Superior temporal gyrus (tissue), 1 donor: Measurements from ENCODE around the gene DTNBP1.
"Not testable (repeated sequence)": the region's sequence is repeated elsewhere in the genome, so short reads cannot be mapped to it uniquely, and the experiment has no call there.

ENCODE experiments used
- DNase-seq: peaks from one replicate; pipeline ENCODE4 v3.0.0-alpha.2; 2016; ENCODE audit errors: extremely low spot score

DTNBP1 gene

GRCh38 chr6:15668918-15669317 lies 6.1 kb upstream of the DTNBP1 start:
- DNase-seq, result no peak

GRCh38 chr6:15666896-15667295 lies 4.1 kb upstream of the DTNBP1 start:
- not testable (repeated sequence) for DNase-seq

- DNase-seq, result no peak
Measured at GRCh38 chr6:15665237-15665636, 2.4 kb upstream of the DTNBP1 start.

GRCh38 chr6:15663130-15663871 lies 473 bp upstream of the DTNBP1 start:
- no peak for DNase-seq

- no peak for DNase-seq
Measured at GRCh38 chr6:15661853-15662325, 939 bp downstream of the DTNBP1 start.

- no peak for DNase-seq
Measured at GRCh38 chr6:15659181-15659580, 3.6 kb downstream of the DTNBP1 start.

- no peak for DNase-seq
Measured at GRCh38 chr6:15658181-15658744, 4.6 kb downstream of the DTNBP1 start.

GRCh38 chr6:15657290-15657689 lies 5.5 kb downstream of the DTNBP1 start:
- DNase-seq, result no peak

GRCh38 chr6:15656145-15656544 lies 6.7 kb downstream of the DTNBP1 start:
- no peak for DNase-seq

GRCh38 chr6:15654250-15654649 lies 8.6 kb downstream of the DTNBP1 start:
- no peak for DNase-seq

- no peak for DNase-seq
Measured at GRCh38 chr6:15653581-15653980, 9.2 kb downstream of the DTNBP1 start.

- not testable (repeated sequence) for DNase-seq
Measured at GRCh38 chr6:15650004-15650559, 12.7 kb downstream of the DTNBP1 start.

- no peak for DNase-seq
Measured at GRCh38 chr6:15644904-15645303, 17.9 kb downstream of the DTNBP1 start.

- DNase-seq, result no peak
Measured at GRCh38 chr6:15643542-15643941, 19.3 kb downstream of the DTNBP1 start.

- DNase-seq, result no peak
Measured at GRCh38 chr6:15642276-15642675, 20.6 kb downstream of the DTNBP1 start.

GRCh38 chr6:15638373-15638772 lies 24.5 kb downstream of the DTNBP1 start:
- DNase-seq, result no peak

GRCh38 chr6:15631432-15631831 lies 31.4 kb downstream of the DTNBP1 start:
- no peak for DNase-seq

GRCh38 chr6:15630202-15630601 lies 32.6 kb downstream of the DTNBP1 start:
- DNase-seq, result no peak

GRCh38 chr6:15629487-15629886 lies 33.3 kb downstream of the DTNBP1 start:
- DNase-seq, result no peak

- no peak for DNase-seq
Measured at GRCh38 chr6:15628499-15629131, 34.2 kb downstream of the DTNBP1 start.

- no peak for DNase-seq
Measured at GRCh38 chr6:15627821-15628220, 35.0 kb downstream of the DTNBP1 start.

- DNase-seq, result no peak
Measured at GRCh38 chr6:15626878-15627674, 35.8 kb downstream of the DTNBP1 start.
